ENCODE data around the gene ZNF813.
A peak's percentile ranks its signal among the peaks of the same experiment; 100 is the strongest.
"Not testable (repeated sequence)": the region's sequence is repeated elsewhere in the genome, so short reads cannot be mapped to it uniquely, and the experiment has no call there.

Gene ZNF813

DNA sequence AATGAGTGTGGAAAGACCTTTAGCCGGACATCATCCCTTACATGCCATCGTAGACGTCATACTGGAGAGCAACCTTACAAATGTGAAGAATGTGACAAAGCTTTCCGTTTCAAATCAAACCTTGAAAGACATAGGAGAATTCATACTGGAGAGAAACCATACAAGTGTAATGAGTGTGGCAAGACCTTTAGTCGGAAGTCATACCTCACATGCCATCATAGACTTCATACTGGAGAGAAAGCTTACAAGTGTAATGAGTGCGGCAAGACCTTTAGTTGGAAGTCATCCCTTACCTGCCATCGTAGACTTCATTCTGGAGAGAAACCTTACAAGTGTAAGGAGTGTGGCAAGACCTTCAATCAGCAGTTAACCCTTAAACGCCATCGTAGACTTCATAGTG lies 11.7 kb upstream of the ZNF813 start:
- Histone ChIP-seq H3K27me3 (no peaks in the 10 kb centered on the region), H3K27ac (no peak overlapping the region), H3K4me2 (no peak overlapping the region), H3K4me3 (peak overlapping the region in 8 of 10 experiments; percentile 1 to 29 (median 14); a peak in 9 of 20 replicates), H3K4me1 (no peaks in the 10 kb centered on the region), H3K36me3 (peaks cover 73 to 90% (median 84%) of the 10 kb centered on the region in 11 experiments), H3K9me3 (replicated peaks in 1 of 11) (peaks cover 89 to 100% (median 93%) of the 10 kb centered on the region in 11 experiments), H4K20me1 (no peaks in the 10 kb centered on the region), H3K9ac (no peak overlapping the region)
- no peak for TF ChIP-seq Cebpa-rat (IDR thresholded peaks at IDR 0.05)

- not testable (repeated sequence) for H3K27me3 ChIP-seq, H3K4me2 ChIP-seq
- H3K9me3 ChIP-seq (replicated peaks in 1 of 11) = peaks cover 63 to 99% (median 75%) of the 10 kb centered on the region in 11 experiments
Observed at GRCh38 chr19:53460131-53460721, 7.3 kb upstream of the ZNF813 start.

GRCh38 chr19:53461866-53462265 lies 5.7 kb upstream of the ZNF813 start:
- Histone ChIP-seq H3K9me3 (replicated peaks in 1 of 11) (peaks cover 47 to 91% (median 59%) of the 10 kb centered on the region in 11 experiments), H3K4me3 (no peak overlapping the region), H3K36me3 (peaks cover 13 to 30% (median 25%) of the 10 kb centered on the region in 11 experiments)

More at GRCh38 chr19:53460131-53460721, 7.3 kb upstream of the ZNF813 start:
- H3K4me3 ChIP-seq, H3K9ac ChIP-seq, H4K20me1 ChIP-seq, H3K27ac ChIP-seq, H3K4me1 ChIP-seq: not testable (repeated sequence)
- H3K36me3 ChIP-seq = peaks cover 29 to 46% (median 41%) of the 10 kb centered on the region in 11 experiments

DNA sequence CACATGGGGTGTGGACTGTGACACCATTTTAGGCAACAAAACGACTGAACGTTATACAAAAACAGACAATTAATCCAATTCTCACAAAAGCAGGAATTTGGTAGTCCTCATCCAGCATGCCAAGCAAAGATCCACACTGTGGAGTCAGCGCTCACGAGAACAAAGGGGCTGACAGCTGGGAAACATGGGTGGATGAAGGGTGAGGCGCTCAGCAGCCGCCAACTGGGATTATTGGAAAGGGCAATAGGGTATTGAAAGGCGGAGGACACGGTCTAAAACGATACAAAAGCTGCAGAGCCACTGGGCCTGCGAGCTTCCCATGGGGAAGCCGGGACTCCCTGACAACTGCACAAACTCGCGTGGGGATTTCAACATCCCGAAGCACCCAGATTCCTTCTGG lies 4.7 kb upstream of the ZNF813 start:
- Histone ChIP-seq H3K27me3 (no peaks in the 10 kb centered on the region), H3K27ac (no peak overlapping the region), H3K9ac (no peak overlapping the region), H3K9me3 (replicated peaks in 1 of 11) (peaks cover 37 to 81% (median 49%) of the 10 kb centered on the region in 11 experiments), H3K4me3 (no peak overlapping the region), H3K4me2 (no peak overlapping the region), H3K4me1 (no peaks in the 10 kb centered on the region), H3K36me3 (peaks cover 5 to 20% (median 15%) of the 10 kb centered on the region in 11 experiments; a peak in 20 of 22 replicates), H4K20me1 (no peaks in the 10 kb centered on the region)
- no peak for TF ChIP-seq Cebpa-rat (IDR thresholded peaks at IDR 0.05)

More at GRCh38 chr19:53461866-53462265, 5.7 kb upstream of the ZNF813 start:
- no peaks in the 10 kb centered on the region for H4K20me1 ChIP-seq
- no peaks in the 10 kb centered on the region for H3K27me3 ChIP-seq
- no peak overlapping the region for H3K9ac ChIP-seq
- H3K4me1 ChIP-seq = no peaks in the 10 kb centered on the region
- no peak overlapping the region for H3K4me2 ChIP-seq
- no peak overlapping the region for H3K27ac ChIP-seq
- TF ChIP-seq Cebpa-rat (IDR thresholded peaks at IDR 0.05) = no peak

DNA sequence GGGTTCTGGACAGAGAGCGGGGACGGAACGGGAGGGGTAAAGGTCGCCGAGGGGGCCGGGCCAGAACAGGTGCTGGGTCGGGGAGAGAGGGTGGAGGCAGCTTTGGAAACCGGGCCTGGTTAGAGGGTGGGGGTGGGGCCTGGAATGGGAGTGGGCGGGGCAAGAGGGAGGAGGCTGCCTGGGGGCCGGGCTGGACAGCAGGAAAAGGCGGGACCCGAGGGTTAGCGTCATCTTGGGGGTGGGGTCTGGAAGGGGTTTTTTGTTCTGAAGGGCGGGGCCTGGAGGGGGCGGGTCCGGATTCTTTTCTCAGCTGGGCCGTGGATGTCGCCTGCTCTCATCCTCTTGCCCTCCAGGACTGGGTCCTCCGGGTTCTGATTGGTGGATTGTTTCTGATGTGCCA lies 4.3 kb upstream of the ZNF813 start:
- peaks cover 0 to 2% (median 1%) of the 10 kb centered on the region in 10 experiments; a peak in 15 of 20 replicates for H3K4me1 ChIP-seq
- H3K4me3 ChIP-seq = no peak overlapping the region

DNA sequence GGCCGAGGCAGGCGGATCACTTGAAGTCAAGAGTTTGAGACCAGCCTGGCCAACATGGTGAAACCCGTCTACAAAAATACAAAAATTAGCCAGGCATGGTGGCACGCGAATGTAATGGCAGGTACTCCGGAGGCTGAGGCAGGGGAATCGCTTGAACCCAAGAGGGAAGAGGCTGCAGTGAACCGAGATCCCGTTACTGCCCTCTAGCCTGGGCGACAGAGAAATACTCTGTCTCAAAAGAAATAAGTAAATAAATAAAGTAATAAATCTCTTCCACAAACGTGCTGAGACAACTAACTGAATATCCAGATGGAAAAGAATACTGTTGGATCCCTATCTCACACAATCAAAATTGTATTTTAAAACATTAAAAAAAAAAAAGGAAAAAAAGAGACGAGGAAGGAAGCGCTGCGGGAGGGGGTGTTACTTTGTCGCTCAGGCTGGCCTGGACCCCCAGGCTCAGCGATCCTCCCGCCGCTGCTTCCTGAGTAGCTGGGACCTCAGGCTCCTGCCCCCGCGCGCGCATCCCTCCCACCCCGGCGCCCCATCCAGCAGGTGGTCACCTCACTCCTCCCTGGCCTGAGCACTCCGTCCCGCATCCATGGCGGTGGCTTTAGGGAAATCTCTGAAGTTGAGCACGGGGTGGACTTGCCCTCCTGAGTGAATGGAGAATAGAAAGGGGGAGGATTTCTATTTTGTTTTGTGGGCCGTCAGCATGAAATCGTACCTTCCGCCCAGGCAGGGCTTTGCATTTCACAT lies 628 bp upstream of the ZNF813 start:
- H3K4me2 ChIP-seq = peak overlapping the region; percentile 71 to 95 (median 78)
- H3K4me3 ChIP-seq = peak overlapping the region; percentile 75 to 93 (median 83)
- H3K27me3 ChIP-seq = no peaks in the 10 kb centered on the region
- TF ChIP-seq Cebpa-rat (IDR thresholded peaks at IDR 0.05) = no peak
- peaks cover 27 to 66% (median 42%) of the 10 kb centered on the region in 11 experiments; a peak in 20 of 22 replicates for H3K9me3 ChIP-seq (replicated peaks in 1 of 11)
- no peak overlapping the region for H3K27ac ChIP-seq
- H3K36me3 ChIP-seq = peaks cover 8 to 14% (median 11%) of the 10 kb centered on the region in 11 experiments
- H3K9ac ChIP-seq = peak overlapping the region; percentile 27 to 95 (median 87); a peak in 16 of 22 replicates
- H4K20me1 ChIP-seq = no peaks in the 10 kb centered on the region
- peaks cover 4 to 10% (median 6%) of the 10 kb centered on the region in 10 experiments; a peak in 16 of 20 replicates for H3K4me1 ChIP-seq

More for the DNA sequence above, 4.3 kb upstream of the ZNF813 start:
- Histone ChIP-seq H3K9ac (no peak overlapping the region), H3K4me2 (no peak overlapping the region), H3K27me3 (no peaks in the 10 kb centered on the region), H3K9me3 (replicated peaks in 1 of 11) (peaks cover 33 to 77% (median 45%) of the 10 kb centered on the region in 11 experiments), H4K20me1 (no peaks in the 10 kb centered on the region), H3K27ac (no peak overlapping the region), H3K36me3 (peaks cover under 1 to 16% (median 11%) of the 10 kb centered on the region in 11 experiments; a peak in 20 of 22 replicates)
- TF ChIP-seq Cebpa-rat (IDR thresholded peaks at IDR 0.05) = no peak

DNA sequence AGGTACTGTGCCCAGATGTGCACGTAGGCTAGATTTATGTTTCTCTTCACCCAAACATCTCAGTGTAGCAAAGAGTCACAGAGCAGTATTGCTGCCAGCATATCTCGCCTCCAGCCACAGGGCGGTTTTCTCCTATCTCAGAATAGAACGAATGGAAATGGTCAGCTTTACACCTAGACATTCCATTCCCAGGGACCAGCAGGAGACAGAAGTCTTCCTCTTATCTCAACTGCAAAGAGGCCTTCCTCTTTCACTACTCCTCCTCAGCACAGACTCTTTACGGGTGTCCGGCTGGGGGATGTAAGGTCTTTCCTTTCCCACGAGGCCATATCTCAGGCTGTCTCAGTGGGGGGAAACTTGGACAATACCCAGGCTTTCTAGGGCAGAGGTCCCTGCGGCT lies 1.1 kb downstream of the ZNF813 start:
- not testable (repeated sequence) for H4K20me1 ChIP-seq, H3K27me3 ChIP-seq, H3K4me1 ChIP-seq
- Histone ChIP-seq H3K4me2 (peak overlapping the region; percentile 87 to 96 (median 90)), H3K27ac (peak overlapping the region in 6 of 11 experiments; percentile 84 to 95 (median 89); a peak in 3 of 22 replicates), H3K36me3 (peaks cover 16 to 32% (median 28%) of the 10 kb centered on the region in 11 experiments), H3K9ac (peak overlapping the region in 10 of 11 experiments; percentile 83 to 95 (median 92); a peak in 18 of 22 replicates), H3K4me3 (peak overlapping the region; percentile 75 to 93 (median 83)), H3K9me3 (replicated peaks in 1 of 11) (peaks cover 28 to 66% (median 41%) of the 10 kb centered on the region in 11 experiments; a peak in 19 of 22 replicates)

GRCh38 chr19:53471916-53472315 lies 4.4 kb downstream of the ZNF813 start:
- Histone ChIP-seq H3K27ac (no peak overlapping the region), H3K4me3 (no peak overlapping the region), H3K36me3 (peaks cover 39 to 62% (median 57%) of the 10 kb centered on the region in 11 experiments), H3K4me2 (no peak overlapping the region), H3K9me3 (replicated peaks in 1 of 11) (peaks cover 38 to 74% (median 55%) of the 10 kb centered on the region in 11 experiments), H3K4me1 (peaks cover 6 to 20% (median 12%) of the 10 kb centered on the region in 10 experiments; a peak in 18 of 20 replicates), H4K20me1 (peaks cover 0 to 9% (median 0%) of the 10 kb centered on the region in 11 experiments; a peak in 3 of 22 replicates), H3K9ac (no peak overlapping the region), H3K27me3 (no peaks in the 10 kb centered on the region)
- TF ChIP-seq Cebpa-rat (IDR thresholded peaks at IDR 0.05) = no peak

- Histone ChIP-seq H3K36me3 (peaks cover 66 to 91% (median 86%) of the 10 kb centered on the region in 11 experiments), H3K4me1 (peaks cover 0 to 15% (median 6%) of the 10 kb centered on the region in 10 experiments; a peak in 10 of 20 replicates), H3K9me3 (replicated peaks in 1 of 11) (peaks cover 67 to 96% (median 83%) of the 10 kb centered on the region in 11 experiments), H3K4me2 (peak overlapping the region in 3 of 11 experiments; percentile 19 to 53 (median 43); a peak in 6 of 22 replicates)
- H4K20me1 ChIP-seq, H3K9ac ChIP-seq, H3K4me3 ChIP-seq, H3K27me3 ChIP-seq, H3K27ac ChIP-seq: not testable (repeated sequence)
Observed at GRCh38 chr19:53474832-53475231, 7.3 kb downstream of the ZNF813 start.

GRCh38 chr19:53475470-53475869 lies 7.9 kb downstream of the ZNF813 start:
- H3K4me1 ChIP-seq = peaks cover 0 to 15% (median 6%) of the 10 kb centered on the region in 10 experiments; a peak in 10 of 20 replicates
- H4K20me1 ChIP-seq, H3K9ac ChIP-seq, H3K4me2 ChIP-seq, H3K27ac ChIP-seq, H3K4me3 ChIP-seq, H3K27me3 ChIP-seq: not testable (repeated sequence)
- H3K9me3 ChIP-seq (replicated peaks in 1 of 11) = peaks cover 73 to 99% (median 89%) of the 10 kb centered on the region in 11 experiments
- H3K36me3 ChIP-seq = peaks cover 72 to 97% (median 93%) of the 10 kb centered on the region in 11 experiments

DNA sequence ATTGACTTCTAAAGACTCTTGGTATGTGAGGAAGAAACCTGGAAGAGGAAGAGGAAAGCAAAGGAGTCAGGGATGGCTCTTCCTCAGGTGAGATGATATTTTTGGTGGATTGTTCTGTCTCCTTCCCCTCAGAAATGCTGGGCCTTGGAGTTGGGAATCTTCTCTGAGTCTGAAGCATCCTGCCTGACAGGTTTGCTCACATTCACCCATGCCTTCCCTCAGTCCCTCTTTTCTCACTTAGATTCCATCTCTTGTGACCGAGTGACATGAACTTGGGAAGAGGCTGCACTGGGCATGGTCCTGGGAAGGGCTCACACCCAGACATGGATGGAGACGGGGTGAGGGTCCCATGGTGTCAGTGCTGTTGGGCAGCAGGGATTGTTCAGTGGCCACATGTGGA lies 16.2 kb downstream of the ZNF813 start:
- Histone ChIP-seq H3K9me3 (replicated peaks in 1 of 11) (peaks cover 89 to 100% (median 94%) of the 10 kb centered on the region in 11 experiments), H3K36me3 (peaks cover 85 to 99% (median 97%) of the 10 kb centered on the region in 11 experiments)
- not testable (repeated sequence) for H3K4me2 ChIP-seq, H4K20me1 ChIP-seq, H3K27ac ChIP-seq, H3K4me1 ChIP-seq, H3K9ac ChIP-seq, H3K27me3 ChIP-seq, H3K4me3 ChIP-seq
